Measurements from ENCODE around the gene UVRAG. TPM values are rescaled to one million over a fixed set of nuclear protein-coding genes. Genes with fewer than 3 reads are reported as not detected.

The UVRAG gene
- total and polyA plus RNA-seq, 2 donors (not counting 1 experiment from before 2014, with no cell fraction given) = 37.7 to 94.1 TPM

DNA sequence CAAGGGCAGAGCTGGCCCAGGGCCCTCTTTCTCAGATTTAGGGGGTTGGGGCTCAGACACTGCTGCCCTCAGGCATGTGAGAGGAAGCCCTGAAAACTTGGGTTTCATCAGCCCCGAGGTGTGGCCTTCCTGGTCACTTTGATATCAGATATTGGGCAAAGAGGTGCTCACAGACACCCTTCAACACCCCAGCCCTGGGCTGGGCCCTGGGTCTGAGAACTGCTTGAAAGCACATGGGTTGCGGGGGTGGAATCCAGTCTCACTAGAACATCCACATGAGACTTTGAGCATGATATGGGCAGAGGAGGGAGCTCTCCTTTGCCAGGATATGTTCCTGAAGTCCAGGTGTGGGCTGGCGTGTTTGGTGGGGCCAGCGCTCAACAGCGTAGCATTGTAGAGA lies 36.0 kb upstream of the UVRAG start:
- H2AFZ ChIP-seq (ENCODE audit: insufficient read depth, low read depth, low read length, poor library complexity, severe bottlenecking) = no peak overlapping the region
- intact Hi-C loops (cut with micrococcal nuclease) = no loop called here

DNA sequence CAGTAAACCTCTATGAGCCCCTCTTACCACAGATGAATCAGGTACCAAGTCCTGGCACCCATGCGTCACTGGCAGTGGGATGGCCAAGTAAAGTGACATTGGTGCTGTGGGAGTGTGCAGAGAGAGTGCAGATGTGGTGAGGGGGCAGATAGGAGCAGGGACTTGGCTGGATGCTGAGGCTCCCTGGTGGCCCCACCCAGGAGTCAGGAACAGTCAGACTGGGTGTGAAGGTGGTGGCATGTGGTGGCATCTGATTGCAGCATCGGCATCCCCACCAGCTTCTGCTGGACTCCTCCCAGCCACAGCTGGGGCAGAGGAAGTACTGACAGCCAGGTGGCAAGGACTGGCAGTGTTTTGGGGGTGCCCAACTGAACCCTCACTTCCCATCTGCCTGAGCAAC lies 35.0 kb upstream of the UVRAG start:
- ATAC-seq (ENCODE audit: low read depth) = peak; percentile 21
- CTCF ChIA-PET = interaction anchor here (1.3 kb wide), 1 partner anchor 88 kb away, joined by 4 read pairs; no protein-coding TSS in a partner anchor

More for the DNA sequence above, 36.0 kb upstream of the UVRAG start:
- Mint-ChIP-seq H3K4me3 (no peak overlapping the region), H3K9me3 (ENCODE audit: insufficient read depth) (no peaks in the 10 kb centered on the region), H3K27ac (no peak overlapping the region), H3K4me1 (peaks cover 46% of the 10 kb centered on the region), H3K27me3 (no peaks in the 10 kb centered on the region)
- TF ChIP-seq EZH2 (IDR thresholded peaks at IDR 0.05; ENCODE audit: borderline replicate concordance, insufficient read depth, low read depth, low read length, poor library complexity, severe bottlenecking) = no peak
- TF ChIP-seq, protein P1, sequence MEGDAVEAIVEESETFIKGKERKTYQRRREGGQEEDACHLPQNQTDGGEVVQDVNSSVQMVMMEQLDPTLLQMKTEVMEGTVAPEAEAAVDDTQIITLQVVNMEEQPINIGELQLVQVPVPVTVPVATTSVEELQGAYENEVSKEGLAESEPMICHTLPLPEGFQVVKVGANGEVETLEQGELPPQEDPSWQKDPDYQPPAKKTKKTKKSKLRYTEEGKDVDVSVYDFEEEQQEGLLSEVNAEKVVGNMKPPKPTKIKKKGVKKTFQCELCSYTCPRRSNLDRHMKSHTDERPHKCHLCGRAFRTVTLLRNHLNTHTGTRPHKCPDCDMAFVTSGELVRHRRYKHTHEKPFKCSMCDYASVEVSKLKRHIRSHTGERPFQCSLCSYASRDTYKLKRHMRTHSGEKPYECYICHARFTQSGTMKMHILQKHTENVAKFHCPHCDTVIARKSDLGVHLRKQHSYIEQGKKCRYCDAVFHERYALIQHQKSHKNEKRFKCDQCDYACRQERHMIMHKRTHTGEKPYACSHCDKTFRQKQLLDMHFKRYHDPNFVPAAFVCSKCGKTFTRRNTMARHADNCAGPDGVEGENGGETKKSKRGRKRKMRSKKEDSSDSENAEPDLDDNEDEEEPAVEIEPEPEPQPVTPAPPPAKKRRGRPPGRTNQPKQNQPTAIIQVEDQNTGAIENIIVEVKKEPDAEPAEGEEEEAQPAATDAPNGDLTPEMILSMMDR (IDR thresholded peaks at IDR 0.05) = no peak
- DNase-seq = no peak
- WGBS (ENCODE audit: insufficient coverage) = 100% methylated on average over 1 of the region's 5 CpGs
- POLR2A ChIA-PET = no interaction called here
- Histone ChIP-seq H4K20me1 (ENCODE audit: control insufficient read depth, insufficient read depth, low read length, poor library complexity, severe bottlenecking) (peaks cover 2% of the 10 kb centered on the region), H3K36me3 (replicated peaks in 1 of 2; ENCODE audit: control extremely low read depth in 1 of 2, control insufficient read depth in 1 of 2, extremely low read depth in 1 of 2, insufficient read depth in 2 of 2, low read length in 1 of 2) (peaks cover 0 to 2% of the 10 kb centered on the region in 2 experiments), H3K4me3 (ENCODE audit: control extremely low read depth in 1 of 5, extremely low read depth in 1 of 5, insufficient read depth in 1 of 5, low read depth in 2 of 5, low read length in 4 of 5) (no peak overlapping the region), H3K4me1 (ENCODE audit: control insufficient read depth in 2 of 2, insufficient read depth in 2 of 2, low read length in 2 of 2) (peaks cover 20 to 45% of the 10 kb centered on the region in 2 donors), H3K27me3 (replicated peaks in 1 of 4; ENCODE audit: control extremely low read depth in 1 of 4, control insufficient read depth in 3 of 4, insufficient read depth in 4 of 4, low read length in 3 of 4) (no peaks in the 10 kb centered on the region), H3K9me3 (ENCODE audit: control extremely low read depth in 1 of 3, control insufficient read depth in 2 of 3, insufficient read depth in 1 of 3, low read length in 2 of 3) (no peaks in the 10 kb centered on the region), H3K4me2 (replicated peaks; ENCODE audit: low read depth, low read length, poor library complexity, severe bottlenecking) (no peak overlapping the region), H3K79me2 (ENCODE audit: control insufficient read depth, insufficient read depth, low read length) (peaks cover 16% of the 10 kb centered on the region), H3K9ac (ENCODE audit: low read length) (no peak overlapping the region), H3K27ac (ENCODE audit: low read length in 2 of 2) (no peak overlapping the region)
- CTCF ChIA-PET = interaction anchor here (0.7 kb wide), 1 partner anchor 191 kb away, joined by 3 read pairs; no protein-coding TSS in a partner anchor
- ATAC-seq (ENCODE audit: low read depth) = no peak

More for the DNA sequence above, 35.0 kb upstream of the UVRAG start:
- Histone ChIP-seq H3K36me3 (replicated peaks in 1 of 2; ENCODE audit: control extremely low read depth in 1 of 2, control insufficient read depth in 1 of 2, extremely low read depth in 1 of 2, insufficient read depth in 2 of 2, low read length in 1 of 2) (peaks cover 0 to 2% of the 10 kb centered on the region in 2 experiments), H3K27me3 (replicated peaks in 1 of 4; ENCODE audit: control extremely low read depth in 1 of 4, control insufficient read depth in 3 of 4, insufficient read depth in 4 of 4, low read length in 3 of 4) (no peaks in the 10 kb centered on the region), H3K27ac (ENCODE audit: low read length in 2 of 2) (no peak overlapping the region), H3K9me3 (ENCODE audit: control extremely low read depth in 1 of 3, control insufficient read depth in 2 of 3, insufficient read depth in 1 of 3, low read length in 2 of 3) (no peaks in the 10 kb centered on the region), H3K79me2 (ENCODE audit: control insufficient read depth, insufficient read depth, low read length) (peaks cover 7% of the 10 kb centered on the region), H3K4me1 (ENCODE audit: control insufficient read depth in 2 of 2, insufficient read depth in 2 of 2, low read length in 2 of 2) (peaks cover 16 to 36% of the 10 kb centered on the region in 2 donors), H4K20me1 (ENCODE audit: control insufficient read depth, insufficient read depth, low read length, poor library complexity, severe bottlenecking) (no peaks in the 10 kb centered on the region), H3K9ac (ENCODE audit: low read length) (no peak overlapping the region), H3K4me2 (replicated peaks; ENCODE audit: low read depth, low read length, poor library complexity, severe bottlenecking) (peak overlapping the region; percentile 30), H3K4me3 (ENCODE audit: control extremely low read depth in 1 of 5, extremely low read depth in 1 of 5, insufficient read depth in 1 of 5, low read depth in 2 of 5, low read length in 4 of 5) (no peak overlapping the region), H2AFZ (ENCODE audit: insufficient read depth, low read depth, low read length, poor library complexity, severe bottlenecking) (no peak overlapping the region)
- Mint-ChIP-seq H3K27ac (peak overlapping the region; percentile 20), H3K9me3 (ENCODE audit: insufficient read depth) (no peaks in the 10 kb centered on the region), H3K4me3 (no peak overlapping the region), H3K27me3 (no peaks in the 10 kb centered on the region), H3K4me1 (peaks cover 38% of the 10 kb centered on the region)
- TF ChIP-seq, protein P1 (IDR thresholded peaks at IDR 0.05) = no peak
- no peak for TF ChIP-seq EZH2 (IDR thresholded peaks at IDR 0.05; ENCODE audit: borderline replicate concordance, insufficient read depth, low read depth, low read length, poor library complexity, severe bottlenecking)
- intact Hi-C loops (cut with micrococcal nuclease) = no loop called here
- DNase-seq = no peak
- POLR2A ChIA-PET = interaction anchor here (0.5 to 1.4 kb wide), 2 partner anchors 27 to 33 kb away, joined by 3 to 4 read pairs; no protein-coding TSS in a partner anchor
- 43% methylated on average over 2 of the region's 2 CpGs for WGBS (ENCODE audit: insufficient coverage)
